WTC11 (cell line): Measurements from ENCODE around the gene CTNNA3. TPM values are rescaled to one million over a fixed set of nuclear protein-coding genes. Genes with fewer than 3 reads are reported as not detected.

Experiments
- ATAC-seq: fragments of 200-7000 bp; cut with Tn5 transposase; 2 replicates; pipeline ENCODE4 v1.10.0; 2021; ENCODE audit warnings: mild to moderate bottlenecking, moderate library complexity
- CTCF ChIA-PET: fragments of 300-600 bp; sonication (Branson Sonifier 250); formaldehyde crosslinking; loops from one replicate; lab custom pipeline; 2021; ENCODE audit warnings: antibody characterized with exemption; lab: Charles Lee
- POLR2A ChIA-PET: fragments of 350-600 bp; sonication (Branson Sonifier 250); formaldehyde crosslinking; loops from one replicate; lab custom pipeline; 2021; ENCODE audit warnings: antibody characterized with exemption; lab: Charles Lee
- DNase-seq: peaks from one replicate; pipeline ENCODE4 v3.0.0; 2021; ENCODE audit warnings: low spot score
- H3K27ac Mint-ChIP-seq: 2 replicates; pipeline ENCODE4 v1.8.0; 2021; ENCODE audit warnings: mixed read lengths
- H3K27me3 Mint-ChIP-seq: 2 replicates; pipeline ENCODE4 v1.8.0; 2021; ENCODE audit warnings: low read depth, mild to moderate bottlenecking, moderate library complexity, mixed read lengths
- H3K36me3 Mint-ChIP-seq: 2 replicates; pipeline ENCODE4 v1.8.0; 2021; ENCODE audit warnings: mixed read lengths
- H3K4me1 Mint-ChIP-seq: 2 replicates; pipeline ENCODE4 v1.8.0; 2022; ENCODE audit warnings: mixed read lengths
- H3K4me3 Mint-ChIP-seq: 2 replicates; pipeline ENCODE4 v1.8.0; 2021; ENCODE audit warnings: mild to moderate bottlenecking, moderate library complexity, mixed read lengths
- H3K9me3 Mint-ChIP-seq: 2 replicates; pipeline ENCODE4 v1.8.0; 2021; ENCODE audit warnings: mixed read lengths
- ATF1 ChIP-seq: sonication (generic); formaldehyde crosslinking; IDR thresholded peaks from 2 replicates; pipeline ENCODE4 v1.8.1; 2023; ENCODE audit warnings: mild to moderate bottlenecking, moderate library complexity, missing genetic modification reagents
- CDX4 ChIP-seq: fragments of 250-450 bp; sonication (Bioruptor Pico); IDR thresholded peaks from 2 replicates; pipeline ENCODE4 v1.9.0; 2021; ENCODE audit warnings: moderate library complexity, mild to moderate bottlenecking, inconsistent platforms, borderline replicate concordance
- CREM ChIP-seq: sonication (generic); formaldehyde crosslinking; IDR thresholded peaks from 2 replicates; pipeline ENCODE4 v1.8.1; 2022; ENCODE audit warnings: mild to moderate bottlenecking, missing genetic modification reagents, moderate library complexity
- ERG ChIP-seq: fragments of 250-450 bp; sonication (Bioruptor Pico); IDR thresholded peaks from 2 replicates; pipeline ENCODE4 v1.8.0; 2021; ENCODE audit warnings: mild to moderate bottlenecking
- FOXK1 ChIP-seq: sonication (generic); formaldehyde crosslinking; IDR thresholded peaks from 2 replicates; pipeline ENCODE4 v1.8.0; 2022; ENCODE audit warnings: mild to moderate bottlenecking, moderate library complexity, missing genetic modification reagents
- JAZF1 ChIP-seq: fragments of 250-450 bp; sonication (Bioruptor Pico); IDR thresholded peaks from 2 replicates; pipeline ENCODE4 v1.9.0; 2021; ENCODE audit warnings: moderate library complexity, mild to moderate bottlenecking, inconsistent platforms
- NFE2L1 ChIP-seq: sonication (generic); formaldehyde crosslinking; IDR thresholded peaks from 2 replicates; pipeline ENCODE4 v1.8.1; 2023; ENCODE audit warnings: missing genetic modification reagents
- SMAD4 ChIP-seq: sonication (generic); formaldehyde crosslinking; IDR thresholded peaks from 2 replicates; pipeline ENCODE4 v1.8.0; 2022; ENCODE audit warnings: mild to moderate bottlenecking, missing genetic modification reagents
- USF1 ChIP-seq: sonication (generic); formaldehyde crosslinking; IDR thresholded peaks from 2 replicates; pipeline ENCODE4 v1.8.0; 2022; ENCODE audit warnings: mild to moderate bottlenecking, missing genetic modification reagents
- USF2 ChIP-seq: sonication (generic); formaldehyde crosslinking; IDR thresholded peaks from 2 replicates; pipeline ENCODE4 v1.8.1; 2023; ENCODE audit warnings: mild to moderate bottlenecking, missing genetic modification reagents, moderate library complexity
- ZNF512 ChIP-seq: sonication (generic); formaldehyde crosslinking; IDR thresholded peaks from 2 replicates; pipeline ENCODE4 v1.8.1; 2022; ENCODE audit warnings: missing genetic modification reagents, borderline replicate concordance
- ZNF671 ChIP-seq: fragments of 250-450 bp; sonication (Bioruptor Pico); IDR thresholded peaks from 2 replicates; pipeline ENCODE4 v1.8.0; 2021; ENCODE audit warnings: mild to moderate bottlenecking
- total RNA-seq: library from RNA; stranded (reverse); gene quantifications from 3 replicates; pipeline ENCODE4 v1.2.3, GENCODE V29; 2021
- TF ChIP-seq, protein P1 (sequence below): sonication (generic); formaldehyde crosslinking; IDR thresholded peaks from 2 replicates; pipeline ENCODE4 v1.8.1; 2022; ENCODE audit warnings: low read depth, mild to moderate bottlenecking, moderate library complexity, missing genetic modification reagents, borderline replicate concordance
- TF ChIP-seq, protein P2 (sequence below): sonication (generic); formaldehyde crosslinking; IDR thresholded peaks from 2 replicates; pipeline ENCODE4 v1.8.1; 2022; ENCODE audit warnings: low read depth, missing genetic modification reagents, borderline replicate concordance
- TF ChIP-seq, protein P3 (sequence below): sonication (generic); formaldehyde crosslinking; conservative IDR thresholded peaks from 2 replicates; pipeline ENCODE4 v1.8.1; 2023; ENCODE audit warnings: mild to moderate bottlenecking, low read depth, missing genetic modification reagents, moderate library complexity
- TF ChIP-seq, protein P4 (sequence below): fragments of 250-450 bp; sonication (Bioruptor Pico); IDR thresholded peaks from 2 replicates; pipeline ENCODE4 v1.9.0; 2021; ENCODE audit warnings: mild to moderate bottlenecking
- TF ChIP-seq, protein P5 (sequence below): sonication (generic); formaldehyde crosslinking; IDR thresholded peaks from 2 replicates; pipeline ENCODE4 v1.8.1; 2022; ENCODE audit warnings: mild to moderate bottlenecking, missing genetic modification reagents, moderate library complexity, borderline replicate concordance
- TF ChIP-seq, protein P6 (sequence below): sonication (generic); formaldehyde crosslinking; IDR thresholded peaks from 2 replicates; pipeline ENCODE4 v1.8.0; 2023; ENCODE audit warnings: missing genetic modification reagents, mild to moderate bottlenecking, borderline replicate concordance

Gene CTNNA3
- total RNA-seq, 1 experiment from 2014 or later, result 6.1 TPM

DNA sequence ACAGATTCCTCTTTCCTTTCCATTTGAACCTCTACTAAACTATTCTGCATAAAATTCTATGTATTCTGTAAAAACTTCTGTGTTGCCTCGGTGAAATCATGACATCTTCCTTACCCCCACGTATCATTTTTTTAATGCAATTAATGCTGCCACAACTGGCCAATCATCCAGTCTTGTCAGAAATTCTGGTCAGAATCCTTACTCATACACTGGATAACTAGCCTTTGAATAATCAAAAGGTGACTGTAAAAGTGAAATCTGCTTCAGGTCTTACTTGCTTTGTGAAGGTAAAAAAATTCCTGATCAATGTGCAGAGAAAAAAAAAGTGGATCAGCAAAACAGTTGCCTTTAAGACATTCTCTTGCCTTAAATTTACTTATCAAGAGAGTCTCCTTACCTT lies 859.2 kb downstream of the CTNNA3 start:
- no peak overlapping the region for H3K27ac Mint-ChIP-seq
- no peak overlapping the region for H3K4me3 Mint-ChIP-seq
- DNase-seq, result no peak
- no peaks in the 10 kb centered on the region for H3K9me3 Mint-ChIP-seq
- no peaks in the 10 kb centered on the region for H3K27me3 Mint-ChIP-seq
- peaks cover 32% of the 10 kb centered on the region for H3K4me1 Mint-ChIP-seq
- CTCF ChIA-PET, result no interaction called here
- POLR2A ChIA-PET, result no interaction called here
- no peaks in the 10 kb centered on the region for H3K36me3 Mint-ChIP-seq
- no peak for ATAC-seq
- no peak for TF ChIP-seq CDX4
- TF ChIP-seq, protein P1, sequence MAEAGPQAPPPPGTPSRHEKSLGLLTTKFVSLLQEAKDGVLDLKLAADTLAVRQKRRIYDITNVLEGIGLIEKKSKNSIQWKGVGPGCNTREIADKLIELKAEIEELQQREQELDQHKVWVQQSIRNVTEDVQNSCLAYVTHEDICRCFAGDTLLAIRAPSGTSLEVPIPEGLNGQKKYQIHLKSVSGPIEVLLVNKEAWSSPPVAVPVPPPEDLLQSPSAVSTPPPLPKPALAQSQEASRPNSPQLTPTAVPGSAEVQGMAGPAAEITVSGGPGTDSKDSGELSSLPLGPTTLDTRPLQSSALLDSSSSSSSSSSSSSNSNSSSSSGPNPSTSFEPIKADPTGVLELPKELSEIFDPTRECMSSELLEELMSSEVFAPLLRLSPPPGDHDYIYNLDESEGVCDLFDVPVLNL (CRISPR knock-in tag), result no peak
- no peak for TF ChIP-seq CREM
- TF ChIP-seq, protein P2, sequence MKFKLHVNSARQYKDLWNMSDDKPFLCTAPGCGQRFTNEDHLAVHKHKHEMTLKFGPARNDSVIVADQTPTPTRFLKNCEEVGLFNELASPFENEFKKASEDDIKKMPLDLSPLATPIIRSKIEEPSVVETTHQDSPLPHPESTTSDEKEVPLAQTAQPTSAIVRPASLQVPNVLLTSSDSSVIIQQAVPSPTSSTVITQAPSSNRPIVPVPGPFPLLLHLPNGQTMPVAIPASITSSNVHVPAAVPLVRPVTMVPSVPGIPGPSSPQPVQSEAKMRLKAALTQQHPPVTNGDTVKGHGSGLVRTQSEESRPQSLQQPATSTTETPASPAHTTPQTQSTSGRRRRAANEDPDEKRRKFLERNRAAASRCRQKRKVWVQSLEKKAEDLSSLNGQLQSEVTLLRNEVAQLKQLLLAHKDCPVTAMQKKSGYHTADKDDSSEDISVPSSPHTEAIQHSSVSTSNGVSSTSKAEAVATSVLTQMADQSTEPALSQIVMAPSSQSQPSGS (CRISPR knock-in tag), result no peak
- TF ChIP-seq JAZF1, result no peak
- TF ChIP-seq, protein P3, sequence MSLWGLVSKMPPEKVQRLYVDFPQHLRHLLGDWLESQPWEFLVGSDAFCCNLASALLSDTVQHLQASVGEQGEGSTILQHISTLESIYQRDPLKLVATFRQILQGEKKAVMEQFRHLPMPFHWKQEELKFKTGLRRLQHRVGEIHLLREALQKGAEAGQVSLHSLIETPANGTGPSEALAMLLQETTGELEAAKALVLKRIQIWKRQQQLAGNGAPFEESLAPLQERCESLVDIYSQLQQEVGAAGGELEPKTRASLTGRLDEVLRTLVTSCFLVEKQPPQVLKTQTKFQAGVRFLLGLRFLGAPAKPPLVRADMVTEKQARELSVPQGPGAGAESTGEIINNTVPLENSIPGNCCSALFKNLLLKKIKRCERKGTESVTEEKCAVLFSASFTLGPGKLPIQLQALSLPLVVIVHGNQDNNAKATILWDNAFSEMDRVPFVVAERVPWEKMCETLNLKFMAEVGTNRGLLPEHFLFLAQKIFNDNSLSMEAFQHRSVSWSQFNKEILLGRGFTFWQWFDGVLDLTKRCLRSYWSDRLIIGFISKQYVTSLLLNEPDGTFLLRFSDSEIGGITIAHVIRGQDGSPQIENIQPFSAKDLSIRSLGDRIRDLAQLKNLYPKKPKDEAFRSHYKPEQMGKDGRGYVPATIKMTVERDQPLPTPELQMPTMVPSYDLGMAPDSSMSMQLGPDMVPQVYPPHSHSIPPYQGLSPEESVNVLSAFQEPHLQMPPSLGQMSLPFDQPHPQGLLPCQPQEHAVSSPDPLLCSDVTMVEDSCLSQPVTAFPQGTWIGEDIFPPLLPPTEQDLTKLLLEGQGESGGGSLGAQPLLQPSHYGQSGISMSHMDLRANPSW (CRISPR knock-in tag), result no peak
- no peak for TF ChIP-seq ATF1
- no peak for TF ChIP-seq SMAD4 (CRISPR knock-in tag)
- no peak for TF ChIP-seq ERG
- no peak for TF ChIP-seq ZNF512 (CRISPR knock-in tag)
- TF ChIP-seq, protein P4, sequence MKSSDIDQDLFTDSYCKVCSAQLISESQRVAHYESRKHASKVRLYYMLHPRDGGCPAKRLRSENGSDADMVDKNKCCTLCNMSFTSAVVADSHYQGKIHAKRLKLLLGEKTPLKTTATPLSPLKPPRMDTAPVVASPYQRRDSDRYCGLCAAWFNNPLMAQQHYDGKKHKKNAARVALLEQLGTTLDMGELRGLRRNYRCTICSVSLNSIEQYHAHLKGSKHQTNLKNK, result no peak
- TF ChIP-seq FOXK1 (CRISPR knock-in tag), result no peak
- TF ChIP-seq, protein P5, sequence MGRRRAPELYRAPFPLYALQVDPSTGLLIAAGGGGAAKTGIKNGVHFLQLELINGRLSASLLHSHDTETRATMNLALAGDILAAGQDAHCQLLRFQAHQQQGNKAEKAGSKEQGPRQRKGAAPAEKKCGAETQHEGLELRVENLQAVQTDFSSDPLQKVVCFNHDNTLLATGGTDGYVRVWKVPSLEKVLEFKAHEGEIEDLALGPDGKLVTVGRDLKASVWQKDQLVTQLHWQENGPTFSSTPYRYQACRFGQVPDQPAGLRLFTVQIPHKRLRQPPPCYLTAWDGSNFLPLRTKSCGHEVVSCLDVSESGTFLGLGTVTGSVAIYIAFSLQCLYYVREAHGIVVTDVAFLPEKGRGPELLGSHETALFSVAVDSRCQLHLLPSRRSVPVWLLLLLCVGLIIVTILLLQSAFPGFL, result no peak
- no peak for TF ChIP-seq USF2 (CRISPR knock-in tag)
- TF ChIP-seq, protein P6, sequence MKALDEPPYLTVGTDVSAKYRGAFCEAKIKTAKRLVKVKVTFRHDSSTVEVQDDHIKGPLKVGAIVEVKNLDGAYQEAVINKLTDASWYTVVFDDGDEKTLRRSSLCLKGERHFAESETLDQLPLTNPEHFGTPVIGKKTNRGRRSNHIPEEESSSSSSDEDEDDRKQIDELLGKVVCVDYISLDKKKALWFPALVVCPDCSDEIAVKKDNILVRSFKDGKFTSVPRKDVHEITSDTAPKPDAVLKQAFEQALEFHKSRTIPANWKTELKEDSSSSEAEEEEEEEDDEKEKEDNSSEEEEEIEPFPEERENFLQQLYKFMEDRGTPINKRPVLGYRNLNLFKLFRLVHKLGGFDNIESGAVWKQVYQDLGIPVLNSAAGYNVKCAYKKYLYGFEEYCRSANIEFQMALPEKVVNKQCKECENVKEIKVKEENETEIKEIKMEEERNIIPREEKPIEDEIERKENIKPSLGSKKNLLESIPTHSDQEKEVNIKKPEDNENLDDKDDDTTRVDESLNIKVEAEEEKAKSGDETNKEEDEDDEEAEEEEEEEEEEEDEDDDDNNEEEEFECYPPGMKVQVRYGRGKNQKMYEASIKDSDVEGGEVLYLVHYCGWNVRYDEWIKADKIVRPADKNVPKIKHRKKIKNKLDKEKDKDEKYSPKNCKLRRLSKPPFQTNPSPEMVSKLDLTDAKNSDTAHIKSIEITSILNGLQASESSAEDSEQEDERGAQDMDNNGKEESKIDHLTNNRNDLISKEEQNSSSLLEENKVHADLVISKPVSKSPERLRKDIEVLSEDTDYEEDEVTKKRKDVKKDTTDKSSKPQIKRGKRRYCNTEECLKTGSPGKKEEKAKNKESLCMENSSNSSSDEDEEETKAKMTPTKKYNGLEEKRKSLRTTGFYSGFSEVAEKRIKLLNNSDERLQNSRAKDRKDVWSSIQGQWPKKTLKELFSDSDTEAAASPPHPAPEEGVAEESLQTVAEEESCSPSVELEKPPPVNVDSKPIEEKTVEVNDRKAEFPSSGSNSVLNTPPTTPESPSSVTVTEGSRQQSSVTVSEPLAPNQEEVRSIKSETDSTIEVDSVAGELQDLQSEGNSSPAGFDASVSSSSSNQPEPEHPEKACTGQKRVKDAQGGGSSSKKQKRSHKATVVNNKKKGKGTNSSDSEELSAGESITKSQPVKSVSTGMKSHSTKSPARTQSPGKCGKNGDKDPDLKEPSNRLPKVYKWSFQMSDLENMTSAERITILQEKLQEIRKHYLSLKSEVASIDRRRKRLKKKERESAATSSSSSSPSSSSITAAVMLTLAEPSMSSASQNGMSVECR (CRISPR knock-in tag), result no peak
- TF ChIP-seq USF1 (CRISPR knock-in tag), result no peak
- TF ChIP-seq NFE2L1 (CRISPR knock-in tag), result no peak
- no peak for TF ChIP-seq ZNF671 (CRISPR knock-in tag)
